ENCODE results near the gene SNX25.
A peak's percentile ranks its signal among the peaks of the same experiment; 100 is the strongest.

Gene SNX25

DNA sequence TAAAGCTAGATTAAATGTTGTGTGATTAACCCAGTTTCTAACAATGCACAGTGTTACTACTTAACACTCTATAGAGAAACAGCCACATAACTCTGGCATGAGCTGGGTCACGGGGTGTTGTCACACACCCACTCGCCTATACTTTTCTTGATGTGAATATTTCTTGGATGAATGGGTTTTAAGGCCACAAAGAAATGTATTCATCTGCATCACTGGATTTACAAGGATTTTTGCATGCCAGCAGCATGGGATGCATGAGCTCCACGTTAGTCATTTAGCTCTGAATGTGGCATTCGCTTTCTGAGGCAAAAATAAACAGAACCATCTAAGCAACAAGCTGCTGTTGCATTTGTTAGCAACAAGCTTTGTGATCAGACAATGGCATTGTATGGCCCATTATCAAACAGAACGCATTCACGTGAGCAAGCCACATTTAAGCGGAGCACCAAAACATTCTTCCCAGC, 96.6 kb downstream of the SNX25 start (continued):
- TF ChIP-seq SCRT2 (tag by site-specific recombination; IDR thresholded peaks at IDR 0.05) (peak; percentile 90), ZNF830 (tag by site-specific recombination; IDR thresholded peaks at IDR 0.05; ENCODE audit: low read depth) (no peak)

DNA sequence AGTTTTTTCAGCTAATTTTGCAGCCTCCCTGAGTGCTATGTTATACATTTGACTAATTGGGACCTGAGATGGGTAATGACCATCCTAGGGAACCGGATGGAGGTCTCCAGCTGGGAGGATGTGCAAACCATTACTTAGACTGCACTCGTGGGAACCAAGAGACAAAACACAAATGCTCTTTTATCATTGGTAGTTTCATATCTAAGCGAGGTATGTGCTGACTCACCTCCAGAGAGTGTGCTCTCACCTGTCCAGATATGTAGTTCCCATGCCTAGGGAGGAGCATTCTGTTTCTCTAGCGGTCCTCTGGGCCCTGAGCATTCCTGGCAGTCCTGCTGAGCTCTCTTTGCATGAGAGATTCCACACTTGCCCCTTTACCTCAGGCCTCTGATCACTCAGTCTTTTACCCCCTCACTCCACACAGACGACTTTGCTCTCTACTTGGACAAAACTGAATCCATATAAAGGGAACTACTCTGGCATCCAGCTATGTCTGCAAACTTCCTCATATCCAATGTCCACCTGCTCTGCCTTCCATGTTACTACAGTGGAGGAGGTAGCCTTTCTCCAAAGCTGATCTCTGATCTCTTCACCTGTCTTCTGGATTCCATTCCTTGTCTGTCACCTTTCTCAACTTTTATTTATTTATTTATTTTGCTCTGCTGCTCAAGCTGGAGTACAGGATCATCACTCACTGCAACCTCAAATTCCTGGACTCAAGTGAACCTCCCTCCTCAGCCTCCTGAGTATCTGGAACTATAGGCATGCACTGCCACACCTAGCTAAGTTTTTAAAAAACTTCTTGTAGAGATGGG, 97.9 kb downstream of the SNX25 start:
- Histone ChIP-seq H3K4me3 (ENCODE audit: low read depth, low read length) (no peak overlapping the region), H3K36me3 (ENCODE audit: control insufficient read depth in 2 of 2, insufficient read depth in 1 of 2, low read length in 2 of 2) (peaks cover 4 to 44% of the 10 kb centered on the region in 2 experiments; a peak in 2 of 3 replicates), H3K9me3 (ENCODE audit: control insufficient read depth, insufficient read depth, low read depth, low read length) (no peaks in the 10 kb centered on the region), H3K4me1 (ENCODE audit: control insufficient read depth, insufficient read depth, low read length) (no peaks in the 10 kb centered on the region), H3K27ac (ENCODE audit: extremely low read depth, low read depth, low read length) (no peak overlapping the region)
- ChIA-PET CTCF (interaction anchor here (0.6 kb wide), 1 partner anchor 46 kb away, joined by 4 read pairs; no protein-coding TSS in a partner anchor), POLR2A (no interaction called here)
- TF ChIP-seq ZNF19 (tag by site-specific recombination; IDR thresholded peaks at IDR 0.05; ENCODE audit: low read depth) (no peak), KLF16 (tag by site-specific recombination; IDR thresholded peaks at IDR 0.05) (no peak), YY2 (tag by site-specific recombination; IDR thresholded peaks at IDR 0.05) (no peak), ZBTB1 (tag by site-specific recombination; IDR thresholded peaks at IDR 0.05) (no peak), ZNF302 (tag by site-specific recombination; IDR thresholded peaks at IDR 0.05; ENCODE audit: low read depth) (no peak), PRDM2 (tag by site-specific recombination; IDR thresholded peaks at IDR 0.05; ENCODE audit: borderline replicate concordance) (no peak), ZNF341 (tag by site-specific recombination; IDR thresholded peaks at IDR 0.05; ENCODE audit: low read depth) (no peak), GLI2 (tag by site-specific recombination; IDR thresholded peaks at IDR 0.05; ENCODE audit: borderline replicate concordance, low read depth) (no peak), ZNF555 (tag by site-specific recombination; conservative IDR thresholded peaks at IDR 0.05) (no peak), ZNF785 (tag by site-specific recombination; IDR thresholded peaks at IDR 0.05) (no peak), ZNF677 (tag by site-specific recombination; IDR thresholded peaks at IDR 0.05) (no peak), REPIN1 (tag by site-specific recombination; IDR thresholded peaks at IDR 0.05; ENCODE audit: low read depth) (no peak), TRIM28 (IDR thresholded peaks at IDR 0.05; ENCODE audit: borderline replicate concordance, low read length) (no peak), GLIS1 (tag by site-specific recombination; IDR thresholded peaks at IDR 0.05) (no peak)
- TF ChIP-seq, protein P1, sequence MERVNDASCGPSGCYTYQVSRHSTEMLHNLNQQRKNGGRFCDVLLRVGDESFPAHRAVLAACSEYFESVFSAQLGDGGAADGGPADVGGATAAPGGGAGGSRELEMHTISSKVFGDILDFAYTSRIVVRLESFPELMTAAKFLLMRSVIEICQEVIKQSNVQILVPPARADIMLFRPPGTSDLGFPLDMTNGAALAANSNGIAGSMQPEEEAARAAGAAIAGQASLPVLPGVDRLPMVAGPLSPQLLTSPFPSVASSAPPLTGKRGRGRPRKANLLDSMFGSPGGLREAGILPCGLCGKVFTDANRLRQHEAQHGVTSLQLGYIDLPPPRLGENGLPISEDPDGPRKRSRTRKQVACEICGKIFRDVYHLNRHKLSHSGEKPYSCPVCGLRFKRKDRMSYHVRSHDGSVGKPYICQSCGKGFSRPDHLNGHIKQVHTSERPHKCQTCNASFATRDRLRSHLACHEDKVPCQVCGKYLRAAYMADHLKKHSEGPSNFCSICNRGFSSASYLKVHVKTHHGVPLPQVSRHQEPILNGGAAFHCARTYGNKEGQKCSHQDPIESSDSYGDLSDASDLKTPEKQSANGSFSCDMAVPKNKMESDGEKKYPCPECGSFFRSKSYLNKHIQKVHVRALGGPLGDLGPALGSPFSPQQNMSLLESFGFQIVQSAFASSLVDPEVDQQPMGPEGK (tag by site-specific recombination; IDR thresholded peaks at IDR 0.05), result no peak
- TF ChIP-seq, protein P2, sequence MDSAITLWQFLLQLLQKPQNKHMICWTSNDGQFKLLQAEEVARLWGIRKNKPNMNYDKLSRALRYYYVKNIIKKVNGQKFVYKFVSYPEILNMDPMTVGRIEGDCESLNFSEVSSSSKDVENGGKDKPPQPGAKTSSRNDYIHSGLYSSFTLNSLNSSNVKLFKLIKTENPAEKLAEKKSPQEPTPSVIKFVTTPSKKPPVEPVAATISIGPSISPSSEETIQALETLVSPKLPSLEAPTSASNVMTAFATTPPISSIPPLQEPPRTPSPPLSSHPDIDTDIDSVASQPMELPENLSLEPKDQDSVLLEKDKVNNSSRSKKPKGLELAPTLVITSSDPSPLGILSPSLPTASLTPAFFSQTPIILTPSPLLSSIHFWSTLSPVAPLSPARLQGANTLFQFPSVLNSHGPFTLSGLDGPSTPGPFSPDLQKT (IDR thresholded peaks at IDR 0.05; ENCODE audit: borderline replicate concordance, low read depth, low read length), result no peak
- TF ChIP-seq, protein P3, sequence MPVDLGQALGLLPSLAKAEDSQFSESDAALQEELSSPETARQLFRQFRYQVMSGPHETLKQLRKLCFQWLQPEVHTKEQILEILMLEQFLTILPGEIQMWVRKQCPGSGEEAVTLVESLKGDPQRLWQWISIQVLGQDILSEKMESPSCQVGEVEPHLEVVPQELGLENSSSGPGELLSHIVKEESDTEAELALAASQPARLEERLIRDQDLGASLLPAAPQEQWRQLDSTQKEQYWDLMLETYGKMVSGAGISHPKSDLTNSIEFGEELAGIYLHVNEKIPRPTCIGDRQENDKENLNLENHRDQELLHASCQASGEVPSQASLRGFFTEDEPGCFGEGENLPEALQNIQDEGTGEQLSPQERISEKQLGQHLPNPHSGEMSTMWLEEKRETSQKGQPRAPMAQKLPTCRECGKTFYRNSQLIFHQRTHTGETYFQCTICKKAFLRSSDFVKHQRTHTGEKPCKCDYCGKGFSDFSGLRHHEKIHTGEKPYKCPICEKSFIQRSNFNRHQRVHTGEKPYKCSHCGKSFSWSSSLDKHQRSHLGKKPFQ (tag by site-specific recombination; IDR thresholded peaks at IDR 0.05), result no peak
